SK-N-SH (cell line): Measurements from ENCODE around the gene MMS22L.

ENCODE experiments used
- CTCF ChIP-seq: fragments of 200-600 bp; sonication (generic); IDR thresholded peaks from 2 replicates; pipeline ENCODE4 v1.6.1; 2017; ENCODE audit warnings: antibody characterized with exemption, mild to moderate bottlenecking, moderate library complexity
- EP300 ChIP-seq, 2 experiments: IDR thresholded peaks; 2 replicates each; pipeline versions ENCODE4 v1.4.0 to v1.6.1; 2012; ENCODE audit warnings: borderline replicate concordance in 1 of 2, low read depth in 1 of 2, low read length in 1 of 2
- EZH2phosphoT487 ChIP-seq: fragments of 200-600 bp; sonication (generic); IDR thresholded peaks from 2 replicates; pipeline ENCODE4 v1.6.1; 2017; ENCODE audit warnings: low read depth, mixed run types, mild to moderate bottlenecking, antibody characterized with exemption, moderate library complexity, borderline replicate concordance
- IRF3 ChIP-seq: fragments of 150-350 bp; IDR thresholded peaks from 2 replicates; pipeline ENCODE4 v1.6.1; 2016; ENCODE audit warnings: mild to moderate bottlenecking, low read depth, low read length
- JUND ChIP-seq: IDR thresholded peaks from 2 replicates; pipeline ENCODE4 v1.4.0; 2012
- MAX ChIP-seq: IDR thresholded peaks from 2 replicates; pipeline ENCODE4 v1.4.0; 2012; ENCODE audit warnings: low read depth
- POLR2AphosphoS5 ChIP-seq: IDR thresholded peaks from 2 replicates; pipeline ENCODE4 v1.6.1; 2012; ENCODE audit warnings: low read depth, low read length
- RAD21 ChIP-seq: IDR thresholded peaks from 2 replicates; pipeline ENCODE4 v1.6.1; 2012; ENCODE audit warnings: mild to moderate bottlenecking, low read length
- REST ChIP-seq: IDR thresholded peaks from 2 replicates; pipeline ENCODE4 v1.6.1; 2012; ENCODE audit warnings: mild to moderate bottlenecking, low read depth, low read length, moderate library complexity
- USF2 ChIP-seq: fragments of 150-350 bp; IDR thresholded peaks from 2 replicates; pipeline ENCODE4 v1.6.1; 2017; ENCODE audit warnings: antibody characterized with exemption, low read length, low read depth, borderline replicate concordance
- YY1 ChIP-seq: IDR thresholded peaks from 2 replicates; pipeline ENCODE4 v1.4.0; 2012; ENCODE audit warnings: low read depth, mild to moderate bottlenecking

- no peak for TF ChIP-seq EP300 (IDR thresholded peaks at IDR 0.05; ENCODE audit: borderline replicate concordance in 1 of 2, low read depth in 1 of 2, low read length in 1 of 2)
- TF ChIP-seq USF2, result no peak
- TF ChIP-seq REST, result no peak
- TF ChIP-seq POLR2AphosphoS5, result no peak
- TF ChIP-seq CTCF, result no peak
- TF ChIP-seq MAX, result no peak
- no peak for TF ChIP-seq IRF3
- no peak for TF ChIP-seq RAD21
- no peak for TF ChIP-seq JUND
- TF ChIP-seq YY1, result no peak
- TF ChIP-seq EZH2phosphoT487, result no peak
Measured at GRCh38 chr6:97100696-97101095, 182.3 kb downstream of the MMS22L start.
